Measurements from ENCODE around the gene MRPS14.

GRCh38 chr1:175005085-175005783 lies 18.0 kb downstream of the MRPS14 start:
- TF ChIP-seq POLR2AphosphoS5 (IDR thresholded peaks at IDR 0.05; ENCODE audit: low read depth, low read length) (no peak), TAF1 (IDR thresholded peaks at IDR 0.05; ENCODE audit: low read depth, low read length) (no peak), POLR2A (IDR thresholded peaks at IDR 0.05; ENCODE audit: low read depth, low read length) (no peak), SPI1 (IDR thresholded peaks at IDR 0.05; ENCODE audit: low read depth, low read length) (no peak)

Measured in GM12891 (cell line).